ENCODE data around the gene TEX44.
A peak's percentile ranks its signal among the peaks of the same experiment; 100 is the strongest.

TEX44 gene

GRCh38 chr2:231606941-231607340, 14.3 kb downstream of the TEX44 start:
- TF ChIP-seq CTCF (IDR thresholded peaks at IDR 0.05; ENCODE audit: low read depth, low read length), result no peak
- Histone ChIP-seq H3K4me3 (ENCODE audit: low read depth, low read length) (no peak overlapping the region), H3K27me3 (ENCODE audit: insufficient read depth, low read depth, severe bottlenecking) (no peaks in the 10 kb centered on the region), H3K36me3 (no peaks in the 10 kb centered on the region), H3K27ac (no peak overlapping the region), H3K9me3 (ENCODE audit: severe bottlenecking) (no peaks in the 10 kb centered on the region)
- no peak for DNase-seq

GRCh38 chr2:231611273-231612108, 18.8 kb downstream of the TEX44 start:
- DNase-seq, result peak; percentile 52
- Histone ChIP-seq H3K27ac (peak overlapping the region; percentile 70), H3K4me3 (ENCODE audit: low read depth, low read length) (no peak overlapping the region)

GRCh38 chr2:231612109-231612455, 19.4 kb downstream of the TEX44 start:
- TF ChIP-seq CTCF (IDR thresholded peaks at IDR 0.05; ENCODE audit: low read depth, low read length), result no peak
- no peak for DNase-seq

More at GRCh38 chr2:231611273-231612108, 18.8 kb downstream of the TEX44 start:
- peak; percentile 32 for TF ChIP-seq CTCF (IDR thresholded peaks at IDR 0.05; ENCODE audit: low read depth, low read length)
- Histone ChIP-seq H3K36me3 (no peaks in the 10 kb centered on the region), H3K9me3 (ENCODE audit: severe bottlenecking) (no peaks in the 10 kb centered on the region), H3K27me3 (ENCODE audit: insufficient read depth, low read depth, severe bottlenecking) (no peaks in the 10 kb centered on the region)

GRCh38 chr2:231612456-231613330, 20.0 kb downstream of the TEX44 start:
- peak; percentile 91 for DNase-seq
- Histone ChIP-seq H3K9me3 (ENCODE audit: severe bottlenecking) (no peaks in the 10 kb centered on the region), H3K27ac (peak overlapping the region; percentile 70), H3K36me3 (no peaks in the 10 kb centered on the region), H3K27me3 (ENCODE audit: insufficient read depth, low read depth, severe bottlenecking) (no peaks in the 10 kb centered on the region), H3K4me3 (ENCODE audit: low read depth, low read length) (no peak overlapping the region)
- peak; percentile 87 for TF ChIP-seq CTCF (IDR thresholded peaks at IDR 0.05; ENCODE audit: low read depth, low read length)

More at GRCh38 chr2:231612109-231612455, 19.4 kb downstream of the TEX44 start:
- Histone ChIP-seq H3K4me3 (ENCODE audit: low read depth, low read length) (no peak overlapping the region), H3K27ac (peak overlapping the region; percentile 70), H3K9me3 (ENCODE audit: severe bottlenecking) (no peaks in the 10 kb centered on the region), H3K36me3 (no peaks in the 10 kb centered on the region), H3K27me3 (ENCODE audit: insufficient read depth, low read depth, severe bottlenecking) (no peaks in the 10 kb centered on the region)

- Histone ChIP-seq H3K27ac (no peak overlapping the region), H3K27me3 (ENCODE audit: insufficient read depth, low read depth, severe bottlenecking) (no peaks in the 10 kb centered on the region), H3K4me3 (ENCODE audit: low read depth, low read length) (no peak overlapping the region), H3K9me3 (ENCODE audit: severe bottlenecking) (no peaks in the 10 kb centered on the region), H3K36me3 (no peaks in the 10 kb centered on the region)
- no peak for TF ChIP-seq CTCF (IDR thresholded peaks at IDR 0.05; ENCODE audit: low read depth, low read length)
- DNase-seq, result no peak
These were observed 20.6 kb downstream of the TEX44 start for GRCh38 chr2:231613331-231613662.

All from WERI-Rb-1 (cell line).